VCaP (cell line): Measurements from ENCODE around the gene DCUN1D2.

Experiments used
- H3K27ac ChIP-seq: fragments of 450-650 bp; 2 replicates; pipeline ENCODE4 v1.5.1; 2017
- TF ChIP-seq, protein P1 (sequence below): fragments of 450-650 bp; conservative IDR thresholded peaks from 2 replicates; pipeline ENCODE4 v1.5.1; 2017; ENCODE audit warnings: mild to moderate bottlenecking, moderate library complexity

Gene DCUN1D2

DNA sequence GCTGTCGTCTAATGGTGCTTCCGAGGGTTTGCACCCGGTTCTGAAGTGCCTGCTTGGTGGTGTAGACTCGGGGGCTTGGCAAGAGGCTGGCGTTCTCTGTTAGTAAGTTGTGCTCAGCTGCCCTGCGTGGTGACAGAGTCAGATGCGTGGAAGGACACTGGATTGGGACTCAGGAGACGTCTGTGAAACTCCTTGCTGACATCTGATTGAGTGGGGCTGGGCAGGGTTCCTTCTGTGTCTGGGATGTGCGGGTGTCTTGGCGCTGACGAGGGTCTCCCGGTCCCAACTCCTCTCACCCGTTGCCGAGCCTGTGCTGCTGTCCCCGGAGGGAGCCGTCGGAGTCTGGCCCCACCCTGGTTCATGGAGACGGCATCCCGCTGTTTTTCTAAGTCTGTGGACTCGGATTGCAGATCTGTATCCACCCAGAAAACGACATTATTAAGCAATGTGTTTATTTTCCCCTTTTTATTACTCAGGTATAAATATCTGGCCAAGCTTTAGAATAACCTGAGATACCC, 16.4 kb upstream of the DCUN1D2 start:
- TF ChIP-seq, protein P1, sequence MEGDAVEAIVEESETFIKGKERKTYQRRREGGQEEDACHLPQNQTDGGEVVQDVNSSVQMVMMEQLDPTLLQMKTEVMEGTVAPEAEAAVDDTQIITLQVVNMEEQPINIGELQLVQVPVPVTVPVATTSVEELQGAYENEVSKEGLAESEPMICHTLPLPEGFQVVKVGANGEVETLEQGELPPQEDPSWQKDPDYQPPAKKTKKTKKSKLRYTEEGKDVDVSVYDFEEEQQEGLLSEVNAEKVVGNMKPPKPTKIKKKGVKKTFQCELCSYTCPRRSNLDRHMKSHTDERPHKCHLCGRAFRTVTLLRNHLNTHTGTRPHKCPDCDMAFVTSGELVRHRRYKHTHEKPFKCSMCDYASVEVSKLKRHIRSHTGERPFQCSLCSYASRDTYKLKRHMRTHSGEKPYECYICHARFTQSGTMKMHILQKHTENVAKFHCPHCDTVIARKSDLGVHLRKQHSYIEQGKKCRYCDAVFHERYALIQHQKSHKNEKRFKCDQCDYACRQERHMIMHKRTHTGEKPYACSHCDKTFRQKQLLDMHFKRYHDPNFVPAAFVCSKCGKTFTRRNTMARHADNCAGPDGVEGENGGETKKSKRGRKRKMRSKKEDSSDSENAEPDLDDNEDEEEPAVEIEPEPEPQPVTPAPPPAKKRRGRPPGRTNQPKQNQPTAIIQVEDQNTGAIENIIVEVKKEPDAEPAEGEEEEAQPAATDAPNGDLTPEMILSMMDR, result no peak
- no peak overlapping the region for H3K27ac ChIP-seq

DNA sequence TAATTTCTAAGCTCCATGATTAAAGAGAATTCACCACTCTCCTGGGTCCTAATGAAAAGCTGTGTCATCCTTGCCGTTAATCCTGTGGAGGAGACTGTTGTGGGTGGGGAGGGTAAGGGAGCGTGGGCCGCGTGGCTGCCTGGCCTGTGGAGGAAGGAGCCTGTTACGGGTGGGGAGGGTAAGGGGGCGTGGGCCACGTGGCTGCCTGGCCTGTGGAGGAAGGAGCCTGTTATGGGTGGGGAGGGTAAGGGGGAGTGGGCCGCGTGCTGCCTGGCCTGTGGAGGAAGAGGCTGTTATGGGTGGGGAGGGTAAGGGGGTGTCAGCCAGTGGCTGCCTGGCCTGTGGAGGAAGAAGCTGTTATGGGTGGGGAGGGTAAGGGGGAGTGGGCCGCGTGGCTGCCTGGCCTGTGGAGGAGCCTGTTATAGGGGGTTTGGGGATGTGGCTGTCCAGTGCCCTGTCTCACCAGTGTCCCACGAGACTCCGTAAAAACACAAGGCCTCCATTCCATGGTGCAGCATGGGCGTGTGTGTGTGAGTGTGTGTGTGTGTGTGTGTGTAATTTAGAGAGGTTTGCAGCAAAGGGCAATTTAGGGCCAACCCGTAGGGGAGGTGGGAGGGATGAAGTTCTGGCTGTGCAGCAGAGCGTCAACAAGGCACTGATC, 15.6 kb upstream of the DCUN1D2 start:
- TF ChIP-seq, protein P1, result no peak
- H3K27ac ChIP-seq, result no peak overlapping the region

DNA sequence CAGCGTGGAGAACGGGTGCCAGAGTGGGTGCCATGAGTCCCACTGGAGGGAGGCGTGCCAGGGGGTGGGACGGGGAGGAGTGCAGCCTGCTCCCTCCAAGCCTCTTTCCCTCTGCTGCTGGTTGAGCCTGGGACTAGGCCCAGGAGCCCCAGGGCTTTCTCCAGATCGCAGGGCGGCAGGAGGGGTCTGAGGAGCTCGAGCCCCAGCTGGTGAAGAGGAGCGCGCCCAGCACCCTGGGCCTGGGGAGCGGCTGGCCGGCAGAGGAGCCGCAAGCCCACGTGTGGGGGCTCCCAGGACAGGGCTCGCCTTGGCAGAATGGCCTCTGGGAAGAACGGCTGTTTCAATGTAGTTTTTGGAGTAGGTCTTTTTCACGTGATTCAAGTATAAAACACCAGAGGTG, 12.2 kb upstream of the DCUN1D2 start:
- TF ChIP-seq, protein P1, result no peak
- H3K27ac ChIP-seq, result no peak overlapping the region

DNA sequence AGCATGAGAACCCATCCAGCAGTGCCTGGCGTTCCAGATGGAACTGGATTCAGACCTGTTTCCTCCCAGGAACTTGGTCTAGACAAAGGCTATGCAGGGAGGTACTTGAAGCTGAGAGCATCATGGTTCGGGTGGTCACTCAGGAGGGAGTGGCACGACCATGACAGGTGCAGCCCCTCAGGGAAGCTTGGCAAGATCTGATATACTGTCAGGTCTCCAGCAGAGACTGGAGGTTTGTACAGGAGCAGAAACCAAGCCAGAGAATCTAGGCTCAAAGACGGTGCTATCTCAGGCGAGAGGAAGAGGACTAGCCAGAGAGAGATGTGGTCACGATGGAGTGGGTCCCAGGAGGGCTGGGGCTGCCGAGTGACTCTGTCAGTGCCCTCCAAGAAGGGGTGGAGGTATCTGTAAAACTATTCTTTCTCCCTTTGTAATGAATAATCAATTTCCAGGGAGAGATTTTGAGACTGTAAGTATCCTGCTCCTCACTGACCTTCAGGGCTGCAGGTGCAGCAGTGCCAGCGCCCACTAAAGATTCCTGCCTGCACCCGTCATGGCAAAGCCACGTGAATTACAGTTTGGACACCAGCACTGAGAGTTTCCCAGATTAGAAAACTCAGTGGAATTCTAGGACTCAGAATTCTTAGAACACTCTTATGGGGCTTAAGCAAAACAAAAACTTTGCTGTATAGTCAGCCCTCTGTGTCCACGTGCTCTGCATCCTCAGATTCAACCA, 10.2 kb upstream of the DCUN1D2 start:
- no peak overlapping the region for H3K27ac ChIP-seq
- TF ChIP-seq, protein P1, result no peak

DNA sequence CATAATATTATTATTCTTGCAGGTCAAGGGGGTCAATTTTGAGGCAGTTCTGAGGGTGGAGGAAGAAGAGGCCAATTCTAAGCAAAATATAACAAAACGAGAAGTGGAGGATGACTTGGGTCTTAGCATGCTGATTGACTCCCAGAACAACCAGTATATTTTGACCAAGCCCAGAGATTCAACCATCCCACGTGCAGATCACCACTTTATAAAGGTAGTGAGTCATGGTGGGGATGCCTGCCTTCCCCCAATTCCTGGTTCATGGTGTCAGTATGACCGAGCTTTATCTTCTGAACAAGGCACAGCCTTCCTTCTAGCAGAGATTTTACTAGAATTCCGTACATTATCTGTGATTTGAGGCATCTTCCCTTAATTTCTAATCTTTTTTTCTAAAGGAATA, 9.4 kb upstream of the DCUN1D2 start:
- TF ChIP-seq, protein P1, result no peak
- H3K27ac ChIP-seq, result no peak overlapping the region

DNA sequence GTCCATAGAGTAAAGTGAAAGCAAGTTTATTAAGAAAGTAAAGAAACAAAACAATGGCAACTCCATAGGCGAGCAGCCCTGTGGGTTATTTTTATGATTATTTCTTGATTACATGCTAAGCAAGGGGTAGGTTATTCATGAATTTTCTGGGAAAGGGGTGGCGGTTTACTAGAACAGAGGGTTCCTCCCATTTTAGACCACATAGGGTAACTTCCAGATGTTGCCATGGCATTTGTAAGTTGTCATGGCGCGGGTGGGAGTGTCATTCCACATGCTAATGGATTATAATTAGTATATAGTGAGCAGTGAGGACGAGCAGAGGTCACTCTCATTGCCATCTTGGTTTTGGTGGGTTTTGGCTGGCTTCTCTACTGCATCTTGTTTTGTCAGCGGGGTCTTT, 8.4 kb upstream of the DCUN1D2 start:
- no peak overlapping the region for H3K27ac ChIP-seq
- TF ChIP-seq, protein P1, result no peak

DNA sequence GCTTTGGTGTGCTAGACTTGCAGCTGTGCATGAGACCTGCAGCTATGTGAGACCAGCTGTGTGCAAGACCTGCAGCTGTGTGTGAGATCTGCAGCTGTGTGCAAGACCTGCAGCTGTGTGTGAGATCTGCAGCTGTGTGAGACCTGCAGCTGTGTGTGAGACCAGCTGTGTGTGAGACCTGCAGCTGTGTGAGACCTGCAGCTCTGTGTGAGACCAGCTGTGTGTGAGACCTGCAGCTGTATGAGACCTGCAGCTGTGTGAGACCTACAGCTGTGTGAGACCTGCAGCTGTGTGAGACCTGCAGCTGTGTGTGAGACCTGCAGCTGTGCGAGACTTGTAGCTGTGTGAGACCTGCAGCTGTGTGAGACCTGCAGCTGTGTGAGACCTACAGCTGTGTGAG, 6.7 kb upstream of the DCUN1D2 start:
- TF ChIP-seq, protein P1, result no peak
- H3K27ac ChIP-seq, result no peak overlapping the region
